GM21717 (cell line): Measurements from ENCODE around the gene SNX3.

ENCODE experiments used
- ATAC-seq: cut with Tn5 transposase; IDR thresholded peaks from one replicate; pipeline ENCODE4 v1.9.1; 2021; ENCODE audit warnings: mild to moderate bottlenecking, moderate library complexity; ENCODE audit not compliant: unreplicated experiment

Gene SNX3

GRCh38 chr6:108171918-108172516 lies 88.8 kb downstream of the SNX3 start:
- no peak for ATAC-seq

DNA sequence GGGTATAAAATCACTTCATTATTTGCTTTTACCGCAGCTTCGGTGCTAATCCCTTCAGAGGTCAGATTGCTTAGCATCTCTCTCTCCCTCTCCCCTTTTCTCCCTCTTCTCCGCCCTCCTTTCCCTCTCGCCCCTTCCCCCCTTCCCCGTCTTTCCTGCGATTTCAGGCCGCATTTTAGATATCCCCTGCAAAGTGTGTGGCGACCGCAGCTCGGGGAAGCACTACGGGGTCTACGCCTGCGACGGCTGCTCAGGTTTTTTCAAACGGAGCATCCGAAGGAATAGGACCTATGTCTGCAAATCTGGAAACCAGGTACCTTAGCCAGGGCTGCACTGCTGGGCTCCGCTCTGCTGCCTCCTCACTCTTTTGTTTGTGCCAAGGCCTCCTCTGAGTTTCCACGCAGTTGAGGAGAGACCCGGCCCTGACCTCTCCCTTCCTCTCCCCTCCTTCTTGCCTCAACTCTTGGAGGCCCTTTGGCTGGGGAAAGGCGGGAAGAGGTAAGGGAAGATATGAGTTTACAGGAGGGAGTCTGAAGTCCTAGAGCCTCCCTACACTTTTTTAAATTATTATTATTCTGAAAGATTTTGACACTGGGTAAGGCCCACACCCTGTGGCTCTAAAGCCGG lies 89.4 kb downstream of the SNX3 start:
- ATAC-seq: no peak

DNA sequence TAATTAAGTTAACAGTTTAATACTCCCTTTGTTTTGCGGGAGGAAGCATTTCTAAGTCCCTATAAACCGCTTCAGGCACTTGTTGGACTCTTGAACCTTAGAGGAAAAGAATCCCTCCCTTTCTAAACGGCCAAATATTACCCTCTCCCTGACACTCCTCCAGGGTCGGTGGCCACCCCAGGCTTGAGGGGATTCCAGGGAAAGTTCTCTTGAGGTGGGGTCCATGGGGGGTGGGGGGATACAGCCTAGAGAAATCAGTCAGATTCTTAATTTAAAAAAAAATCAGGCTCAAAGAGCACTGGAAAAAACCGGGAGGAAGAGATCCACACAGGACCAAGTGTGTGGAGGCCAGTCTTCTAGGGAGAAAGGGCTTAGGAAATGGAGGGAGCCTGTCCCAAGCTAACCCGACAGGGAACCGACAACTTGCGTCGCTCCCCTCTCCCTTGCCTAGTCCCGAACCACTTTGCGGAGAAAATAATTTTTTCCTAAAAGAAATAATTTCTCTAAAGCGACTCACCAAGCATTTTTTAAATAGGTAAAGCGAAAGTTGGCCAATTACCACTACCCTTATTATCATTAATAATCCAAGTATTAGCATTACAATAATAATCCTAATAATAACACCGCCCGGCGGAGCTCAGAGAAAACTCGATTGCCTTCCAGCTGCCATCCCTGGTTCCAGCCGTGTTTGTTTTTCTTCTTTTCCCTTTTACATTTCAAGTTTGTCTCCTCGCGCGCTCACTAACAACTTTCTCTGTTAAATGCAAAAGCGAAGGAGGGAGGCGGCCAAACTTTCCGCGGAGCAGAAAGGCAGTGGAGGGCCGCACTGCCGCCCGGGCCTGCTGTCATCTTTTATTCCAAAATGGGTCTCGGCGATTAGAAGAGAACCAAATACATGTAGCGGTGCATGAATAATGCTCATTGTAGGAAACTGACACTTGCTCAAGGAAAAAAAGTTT lies 90.2 kb downstream of the SNX3 start:
- no peak for ATAC-seq

DNA sequence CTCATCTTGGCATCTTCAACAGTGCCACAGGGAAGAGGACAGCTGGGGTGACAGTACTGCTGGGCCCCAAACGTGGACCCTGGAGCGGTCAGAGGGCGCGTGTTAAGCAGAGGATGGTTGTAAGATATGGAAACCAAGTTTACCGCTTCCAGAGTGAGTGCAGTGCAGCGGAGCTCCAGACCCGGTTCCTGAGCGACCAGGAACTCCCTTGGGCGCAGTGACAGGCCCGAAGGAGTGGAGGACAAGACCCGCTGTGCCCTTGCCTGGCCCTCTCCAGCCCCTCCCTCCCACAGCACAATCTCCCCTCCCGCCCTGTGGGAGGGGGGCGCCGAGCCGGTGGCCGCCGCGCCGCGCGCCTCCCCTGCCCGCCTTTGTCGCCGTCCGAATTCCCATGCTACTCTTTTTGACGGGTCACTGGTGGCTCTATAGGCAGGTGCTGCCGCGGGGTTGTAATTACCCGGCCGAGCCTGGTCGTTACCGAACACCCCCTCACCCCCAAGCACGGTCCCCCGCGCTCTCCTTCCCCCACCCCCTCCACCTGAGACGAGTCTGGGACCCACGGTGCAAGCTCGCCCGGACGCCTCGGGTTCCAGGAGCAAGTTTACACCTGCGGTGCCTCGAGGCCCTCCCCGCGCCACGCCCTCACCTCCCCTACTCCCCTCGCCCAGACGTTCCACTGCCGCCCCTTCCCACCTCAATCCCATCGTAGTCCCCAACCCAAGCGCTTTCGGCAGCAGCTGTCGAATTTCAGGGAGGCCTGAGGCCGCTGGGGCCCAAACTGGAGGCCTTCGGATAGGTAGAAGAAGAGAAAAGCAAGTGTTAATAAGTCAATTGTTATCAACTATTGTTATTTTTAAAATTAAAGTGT lies 91.1 kb downstream of the SNX3 start:
- no peak for ATAC-seq

GRCh38 chr6:108168501-108169463 lies 92.1 kb downstream of the SNX3 start:
- ATAC-seq: no peak

DNA sequence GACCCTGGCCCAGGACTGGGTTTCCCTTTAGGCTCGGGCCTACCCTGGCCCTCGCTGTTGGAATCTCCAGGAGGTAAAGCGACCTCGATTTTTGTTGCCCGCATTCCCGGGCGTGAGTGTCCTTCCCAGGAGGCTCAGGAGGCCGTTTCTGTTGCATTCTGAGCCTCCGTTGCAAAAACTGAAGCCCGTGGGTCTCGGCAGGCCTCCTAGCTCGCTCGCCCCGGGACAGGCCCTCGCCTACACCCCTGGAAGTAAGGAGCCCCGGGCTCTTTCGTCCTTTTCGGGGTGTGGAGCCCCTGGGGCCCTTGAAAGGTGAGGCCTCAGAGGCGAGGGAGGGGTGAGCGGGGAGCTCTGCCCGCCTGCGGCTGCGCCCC lies 92.8 kb downstream of the SNX3 start:
- no peak for ATAC-seq

DNA sequence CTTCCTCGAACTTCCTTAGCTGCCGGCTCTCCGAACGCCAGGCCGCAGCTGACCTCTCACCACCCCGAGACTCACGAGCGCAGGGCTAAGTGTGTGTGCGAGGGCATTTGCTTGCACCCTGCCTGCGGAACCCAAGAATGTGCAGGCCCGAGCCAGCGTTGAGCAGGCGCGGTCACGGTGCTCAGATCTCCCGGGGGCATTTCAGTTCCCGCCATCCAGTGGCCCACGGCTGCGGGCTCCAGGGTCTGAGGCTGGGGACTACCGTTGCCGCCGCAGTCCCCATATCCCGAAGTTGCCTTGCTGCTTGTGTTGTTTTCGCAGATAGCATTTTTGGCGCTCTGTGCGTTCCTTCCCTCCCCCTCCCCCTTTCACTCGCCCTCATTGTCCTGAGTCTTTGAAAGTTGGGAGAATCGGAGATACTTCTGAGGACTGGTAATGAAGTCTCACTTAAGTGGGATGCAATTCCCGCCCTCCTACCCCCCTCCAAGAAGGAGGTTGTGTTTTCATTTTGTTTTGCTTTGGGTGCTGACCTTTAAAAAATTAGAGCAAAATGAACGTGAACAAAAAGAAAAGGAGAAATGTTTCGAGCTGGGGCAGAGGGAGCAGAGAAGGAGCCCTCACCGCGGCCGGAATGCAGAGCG lies 93.3 kb downstream of the SNX3 start:
- no peak for ATAC-seq

DNA sequence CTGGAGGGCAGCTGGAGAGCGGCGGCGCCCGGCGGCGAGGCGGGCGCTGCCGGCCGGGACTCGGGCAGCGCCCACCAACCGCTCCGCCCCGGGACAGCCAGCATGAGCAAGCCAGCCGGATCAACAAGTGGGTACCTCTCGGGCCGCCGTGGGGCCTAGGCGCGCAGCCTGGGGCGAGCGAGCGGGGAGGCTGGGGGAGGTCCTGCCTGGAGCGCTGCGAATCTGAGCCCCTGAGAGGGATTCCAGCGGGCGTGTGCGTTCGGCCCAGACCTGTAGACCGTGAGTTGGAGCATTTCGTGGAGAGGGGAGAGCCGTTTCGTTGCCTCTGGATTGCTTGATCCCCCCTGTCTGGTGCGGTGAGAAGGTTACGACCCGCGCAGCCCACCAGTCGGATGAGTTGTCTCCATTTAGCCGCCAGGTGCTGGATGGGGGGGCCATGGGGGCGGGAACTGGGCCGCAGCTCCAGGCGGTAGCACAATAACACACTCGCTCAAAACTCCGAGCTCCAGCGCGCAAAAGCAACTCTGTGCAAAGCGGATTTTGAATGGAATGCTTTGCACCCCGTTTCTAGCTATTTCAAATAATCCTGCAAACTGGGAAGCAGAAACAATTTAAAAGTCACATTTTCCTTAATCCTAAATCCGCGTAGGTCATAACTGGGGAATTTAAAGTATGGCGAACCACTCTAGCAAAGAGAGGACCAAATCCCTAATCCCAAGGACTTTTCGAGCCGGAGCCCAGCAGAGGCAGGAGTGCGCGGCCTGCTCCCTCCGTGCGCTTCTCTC lies 94.0 kb downstream of the SNX3 start:
- no peak for ATAC-seq

- ATAC-seq: no peak
Observed at GRCh38 chr6:108165714-108166663, 94.9 kb downstream of the SNX3 start, which contains the start of gene NR2E1. NR2E1 (plus strand) TSS chr6:108166022; CDS start chr6:108166766, 744 bp downstream.

DNA sequence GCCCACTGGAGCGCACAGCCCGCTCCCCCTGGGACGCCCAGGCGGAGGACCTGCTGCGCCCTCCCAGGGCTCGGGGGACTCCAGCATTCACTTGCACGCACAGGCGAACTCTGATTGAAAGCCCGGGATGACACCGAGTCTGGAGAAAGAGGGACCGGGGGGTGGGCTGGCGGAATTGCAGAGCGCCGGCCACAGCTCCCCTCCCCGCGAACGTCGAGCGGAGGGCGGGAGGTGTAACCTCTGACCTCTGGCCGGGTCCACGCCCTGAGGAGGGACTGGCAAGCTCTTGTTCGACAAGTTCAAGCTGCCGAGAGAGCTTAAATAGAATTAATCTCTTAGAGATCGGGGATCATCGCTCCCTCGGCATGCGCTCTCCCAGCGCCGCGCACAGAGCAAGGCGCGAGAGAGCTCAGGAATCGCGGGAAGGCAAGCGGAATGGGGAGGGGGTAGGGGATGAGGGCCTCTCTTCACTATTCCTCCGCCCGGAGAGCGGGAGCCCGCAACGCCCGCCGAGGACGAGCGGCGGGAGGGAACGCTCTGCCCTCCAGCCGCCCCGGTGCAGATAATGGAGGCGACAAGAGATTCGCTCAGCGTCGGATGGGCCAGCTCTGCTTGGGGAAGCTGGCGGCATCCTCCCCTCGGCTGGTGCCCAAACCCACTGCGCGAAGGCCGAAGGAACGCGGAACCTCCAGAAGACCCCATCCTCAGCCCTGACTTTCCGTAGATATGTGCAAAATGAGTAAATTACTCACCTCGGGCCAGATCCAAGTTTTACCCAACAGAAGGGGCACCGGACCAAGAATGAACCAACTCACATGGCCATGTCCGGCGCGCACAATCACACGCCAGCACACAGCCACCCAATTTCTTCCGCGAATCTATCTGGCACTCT lies 95.8 kb downstream of the SNX3 start:
- ATAC-seq: no peak

DNA sequence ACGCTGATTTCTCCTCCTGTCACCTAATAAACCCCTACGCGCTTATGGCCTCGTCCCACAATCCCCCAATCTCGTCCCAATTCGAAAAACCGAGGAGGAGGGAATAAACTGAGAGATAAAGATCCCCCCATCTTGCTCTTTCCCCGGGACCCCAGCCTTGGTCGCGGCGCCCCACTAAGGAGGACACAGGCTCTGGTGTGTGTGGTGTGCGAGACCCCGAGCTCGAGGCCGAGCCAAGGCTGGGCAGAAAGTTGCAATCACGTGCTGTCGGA lies 96.4 kb downstream of the SNX3 start:
- ATAC-seq: no peak

DNA sequence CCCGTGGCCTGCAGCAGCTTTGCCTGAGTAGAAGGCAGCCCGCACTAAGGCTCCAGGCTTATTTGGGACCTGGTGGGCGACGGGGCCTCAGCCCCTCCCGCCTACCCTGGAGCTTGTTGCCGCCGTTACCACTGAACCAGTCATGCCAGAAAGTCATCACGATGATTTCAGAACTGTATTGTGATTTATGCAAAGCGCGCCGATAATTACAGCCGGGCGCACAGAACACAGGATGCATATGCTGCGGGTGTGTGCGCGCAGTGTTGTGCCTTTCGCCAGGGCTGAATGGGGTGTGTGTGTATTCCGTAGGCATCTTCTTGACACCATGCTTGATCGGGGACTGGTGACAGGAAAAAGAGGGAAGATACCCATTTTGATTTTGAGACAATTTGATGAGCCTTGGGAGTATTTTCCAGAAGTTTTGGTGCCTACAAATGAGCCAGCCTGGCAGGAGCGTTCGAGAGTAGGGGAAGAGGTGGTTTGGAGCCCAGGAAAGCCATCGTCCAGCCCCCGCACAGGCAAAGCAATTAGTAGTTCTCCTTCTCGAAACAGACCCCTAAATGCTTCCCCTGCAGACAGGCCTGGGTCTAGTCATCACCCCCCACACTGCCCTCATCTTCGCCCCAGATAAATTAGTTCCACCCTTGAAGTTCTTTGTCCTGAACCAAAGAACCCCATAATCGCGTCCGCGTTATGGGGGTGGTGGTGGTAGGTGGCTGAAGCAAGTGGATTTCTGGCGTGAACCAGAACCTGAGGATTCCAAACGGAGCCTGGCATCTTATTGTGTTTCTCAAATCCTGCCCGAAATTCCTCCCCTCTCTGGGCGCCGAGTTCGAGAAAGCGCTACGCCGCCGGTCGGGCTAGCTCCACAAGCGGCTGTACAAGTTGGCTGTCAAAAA lies 96.9 kb downstream of the SNX3 start:
- ATAC-seq: no peak

DNA sequence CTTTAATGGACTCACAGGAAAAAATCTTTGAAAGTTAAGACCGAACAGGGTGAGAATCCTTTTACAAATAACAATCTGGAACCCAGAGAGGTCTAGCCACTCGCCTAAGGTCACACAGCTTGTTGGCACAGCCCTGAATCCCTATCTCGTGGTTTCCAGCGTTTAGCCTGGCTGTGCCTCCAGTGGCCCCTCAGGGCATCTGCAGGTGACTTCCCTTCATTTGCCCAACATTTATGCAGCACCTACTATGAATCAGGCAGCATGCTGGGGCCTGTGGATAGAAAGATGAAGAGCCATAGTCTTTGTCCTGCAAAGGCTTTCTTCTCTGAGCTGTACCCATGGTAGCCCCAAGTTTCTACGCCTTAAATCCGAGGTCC lies 97.6 kb downstream of the SNX3 start:
- ATAC-seq: no peak

DNA sequence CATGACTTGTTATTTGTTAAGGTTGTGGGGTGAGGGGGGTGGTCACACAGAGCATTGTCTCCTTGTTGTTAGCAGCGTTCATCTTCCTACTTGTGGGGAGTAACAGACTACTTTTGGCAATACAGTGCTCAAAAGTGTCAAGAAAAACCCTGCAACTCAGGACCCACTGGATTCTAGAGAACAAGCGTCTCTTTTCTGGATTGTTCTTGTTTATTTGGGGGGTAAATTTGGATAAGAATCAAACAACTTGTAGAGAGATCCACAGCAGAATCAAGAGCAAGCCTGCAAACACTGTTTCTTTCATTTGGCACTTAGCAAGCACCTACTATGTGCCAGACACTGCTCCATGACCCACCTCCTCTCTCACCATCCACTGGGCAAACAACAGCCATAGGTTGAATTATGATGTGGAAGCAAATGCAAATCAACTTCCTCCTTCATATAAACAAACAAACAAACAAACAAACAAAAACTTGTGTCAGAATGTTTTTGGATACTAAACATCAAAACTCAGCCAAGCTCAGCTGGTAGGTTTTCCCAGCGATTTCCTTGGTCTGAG lies 99.0 kb downstream of the SNX3 start:
- ATAC-seq: no peak
